NCI-H2107 (cell line): Measurements from ENCODE around the gene PRPF6.
"Not testable (repeated sequence)": the region's sequence is repeated elsewhere in the genome, so short reads cannot be mapped to it uniquely, and the experiment has no call there.

Experiments
- DNase-seq: peaks from one replicate; lab custom pipeline; 2025; lab: John Stamatoyannopoulos, UW

PRPF6 gene

GRCh38 chr20:64012385-64013154 is 31.6 kb downstream of the PRPF6 start:
- DNase-seq: not testable (repeated sequence)

- no peak for DNase-seq
Observed at GRCh38 chr20:64015635-64016034, 34.7 kb downstream of the PRPF6 start.

GRCh38 chr20:64021124-64021975 is 40.4 kb downstream of the PRPF6 start:
- no peak for DNase-seq

- DNase-seq: no peak
Observed at GRCh38 chr20:64022671-64023360, 41.9 kb downstream of the PRPF6 start.

- DNase-seq: no peak
Observed at GRCh38 chr20:64023361-64024140, 42.6 kb downstream of the PRPF6 start.

GRCh38 chr20:64024141-64024990 is 43.4 kb downstream of the PRPF6 start:
- DNase-seq: no peak

GRCh38 chr20:64025101-64025825 is 44.3 kb downstream of the PRPF6 start:
- no peak for DNase-seq

- DNase-seq: no peak
Observed at GRCh38 chr20:64025826-64026412, 45.0 kb downstream of the PRPF6 start.

- no peak for DNase-seq
Observed at GRCh38 chr20:64027981-64028685, 47.2 kb downstream of the PRPF6 start.

- no peak for DNase-seq
Observed at GRCh38 chr20:64029293-64030117, 48.6 kb downstream of the PRPF6 start.

- DNase-seq: no peak
Observed at GRCh38 chr20:64030371-64031134, 49.6 kb downstream of the PRPF6 start.

- no peak for DNase-seq
Observed at GRCh38 chr20:64031822-64032314, 50.9 kb downstream of the PRPF6 start.

- no peak for DNase-seq
Observed at GRCh38 chr20:64032706-64033624, 52.0 kb downstream of the PRPF6 start.

GRCh38 chr20:64033981-64034493 is 53.1 kb downstream of the PRPF6 start:
- no peak for DNase-seq

GRCh38 chr20:64035066-64035932 is 54.4 kb downstream of the PRPF6 start:
- DNase-seq: no peak
